Stomach (tissue), 9 donors: ENCODE results near the gene CASQ1. TPM values are rescaled to one million over a fixed set of nuclear protein-coding genes. Genes with fewer than 3 reads are reported as not detected.

Experiments
- DNase-seq, 2 donors: peaks; one replicate each; pipeline versions ENCODE4 v3.0.0 to v3.0.0-alpha.2; 2013 to 2019
- H3K27ac ChIP-seq, 5 donors: fragments of 200-600 bp in 4 of 5; sonication (generic) in 4 of 5; one replicate each; pipeline ENCODE4 v1.5.1; 2013 to 2019; ENCODE audit warnings: mild to moderate bottlenecking in 1 of 5, moderate library complexity in 1 of 5
- H3K27me3 ChIP-seq, 3 donors: fragments of 200-600 bp; sonication (generic); one replicate each; pipeline ENCODE4 v1.5.1; 2017 to 2019; ENCODE audit warnings: mixed run types in 1 of 3
- H3K36me3 ChIP-seq, 4 donors: fragments of 200-600 bp; sonication (generic); 1 replicate in 3 of 4; 2 replicates in 1 of 4; pipeline ENCODE4 v1.5.1; 2016 to 2019
- H3K4me1 ChIP-seq, 4 donors: fragments of 200-600 bp; sonication (generic); one replicate each; pipeline ENCODE4 v1.5.1; 2016 to 2019
- H3K4me3 ChIP-seq, 4 donors: fragments of 200-600 bp; sonication (generic) in 3 of 4; one replicate each; pipeline ENCODE4 v1.5.1; 2016 to 2019; ENCODE audit warnings: mild to moderate bottlenecking in 1 of 4
- H3K9me3 ChIP-seq, 4 donors: fragments of 200-600 bp; sonication (generic); one replicate each; pipeline ENCODE4 v1.5.1; 2016 to 2019
- EP300 ChIP-seq: sonication (generic); formaldehyde crosslinking; IDR thresholded peaks from one replicate; pipeline ENCODE4 v1.6.1; 2017; ENCODE audit warnings: antibody characterized with exemption
- POLR2A ChIP-seq, 4 donors: fragments of 450-650 bp; IDR thresholded peaks; one replicate each; pipeline ENCODE4 v1.6.1; 2016; ENCODE audit warnings: antibody characterized with exemption in 4 of 4, control low read depth in 2 of 4, mild to moderate bottlenecking in 1 of 4, moderate library complexity in 1 of 4
- POLR2AphosphoS5 ChIP-seq, 3 donors: sonication (generic); formaldehyde crosslinking; IDR thresholded peaks; one replicate each; pipeline ENCODE4 v1.6.1; 2016; ENCODE audit warnings: antibody characterized with exemption in 3 of 3
- WGBS, 5 donors: extraction: QIAGEN DNeasy Blood & Tissue Kit in 3 of 5; methylation state at CpG; one replicate each; pipeline versions ENCODE4 v1.1.5 to v1.1.7; 2013 to 2018; 5-methylcytosine and 5-hydroxymethylcytosine counted together
- intact Hi-C: fragments of 100-400 bp; cut with DNase I; formaldehyde crosslinking; loops from one replicate; pipeline ENCODE4 v1.15.1; 2023; ENCODE audit warnings: low total_unique reads
- polyA plus RNA-seq, 3 donors: library from polyadenylated mRNA; stranded (reverse); fragments of 200-250 nt; gene quantifications; one replicate each; pipeline ENCODE4 v1.2.3, GENCODE V29; 2013
- total RNA-seq, 5 donors: library from RNA; depleted of rRNA; stranded (reverse); fragments of >200 nt; gene quantifications; one replicate each; pipeline versions ENCODE4 v1.1.0 to v1.2.3, GENCODE V29; 2014 to 2016
- TF ChIP-seq, protein P1 (sequence below), 7 experiments: fragments of 450-650 bp in 4 of 7; fragments of 200-600 bp in 3 of 7; sonication (generic) in 3 of 7; IDR thresholded peaks; one replicate each; pipeline ENCODE4 v1.5.1; 2016 to 2019; ENCODE audit warnings: antibody characterized with exemption in 7 of 7, control low read depth in 2 of 7, mild to moderate bottlenecking in 1 of 7
- donor health status: healthy with polysubstance abuse.
- donor health status: Bipolar disorder and iron deficiency.
- donor health status: healthy.

The CASQ1 gene
- total and polyA plus RNA-seq, 8 donors: 0.48 to 0.61 (median 0.55) TPM; not detected in 5

DNA sequence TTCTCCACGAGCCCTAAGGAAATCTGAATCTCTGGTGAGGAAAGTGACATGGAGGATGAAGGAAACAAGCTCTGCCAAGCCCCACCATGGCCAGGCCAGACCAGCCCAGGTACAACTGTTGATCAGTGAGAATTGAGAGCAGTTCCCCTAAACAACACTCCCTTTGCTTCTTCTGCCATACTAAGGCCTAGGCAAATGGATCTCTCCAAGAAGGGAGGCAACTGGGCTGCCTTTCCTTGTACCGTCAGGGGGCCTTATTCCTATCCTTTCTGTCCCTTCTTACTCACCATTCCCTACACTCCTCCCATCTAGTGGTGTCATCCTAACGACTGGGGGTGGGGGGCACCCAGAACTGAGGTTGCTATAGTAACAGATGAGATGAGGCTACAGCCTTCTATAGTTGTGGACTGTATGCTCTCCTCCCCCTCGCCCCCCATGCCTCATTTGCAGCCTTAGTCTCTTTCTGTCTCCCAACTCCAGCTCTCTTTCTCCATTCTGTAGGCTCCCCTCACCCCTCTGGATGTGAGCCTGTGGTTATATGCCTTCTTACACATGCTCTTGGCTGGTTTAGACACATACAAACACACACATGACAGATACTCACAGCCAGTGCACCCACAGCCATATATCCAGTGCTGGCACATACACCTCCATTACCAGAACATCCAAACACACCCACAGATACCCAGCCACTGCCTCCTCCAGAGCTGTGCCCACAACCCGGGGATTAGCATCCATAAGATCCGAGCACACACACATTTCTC, 18.4 kb downstream of the CASQ1 start:
- peaks cover 37 to 69% (median 65%) of the 10 kb centered on the region in 4 donors for H3K4me1 ChIP-seq
- TF ChIP-seq POLR2A (IDR thresholded peaks at IDR 0.05) (no peak), POLR2AphosphoS5 (IDR thresholded peaks at IDR 0.05) (no peak), EP300 (no peak)
- TF ChIP-seq, protein P1, sequence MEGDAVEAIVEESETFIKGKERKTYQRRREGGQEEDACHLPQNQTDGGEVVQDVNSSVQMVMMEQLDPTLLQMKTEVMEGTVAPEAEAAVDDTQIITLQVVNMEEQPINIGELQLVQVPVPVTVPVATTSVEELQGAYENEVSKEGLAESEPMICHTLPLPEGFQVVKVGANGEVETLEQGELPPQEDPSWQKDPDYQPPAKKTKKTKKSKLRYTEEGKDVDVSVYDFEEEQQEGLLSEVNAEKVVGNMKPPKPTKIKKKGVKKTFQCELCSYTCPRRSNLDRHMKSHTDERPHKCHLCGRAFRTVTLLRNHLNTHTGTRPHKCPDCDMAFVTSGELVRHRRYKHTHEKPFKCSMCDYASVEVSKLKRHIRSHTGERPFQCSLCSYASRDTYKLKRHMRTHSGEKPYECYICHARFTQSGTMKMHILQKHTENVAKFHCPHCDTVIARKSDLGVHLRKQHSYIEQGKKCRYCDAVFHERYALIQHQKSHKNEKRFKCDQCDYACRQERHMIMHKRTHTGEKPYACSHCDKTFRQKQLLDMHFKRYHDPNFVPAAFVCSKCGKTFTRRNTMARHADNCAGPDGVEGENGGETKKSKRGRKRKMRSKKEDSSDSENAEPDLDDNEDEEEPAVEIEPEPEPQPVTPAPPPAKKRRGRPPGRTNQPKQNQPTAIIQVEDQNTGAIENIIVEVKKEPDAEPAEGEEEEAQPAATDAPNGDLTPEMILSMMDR (IDR thresholded peaks at IDR 0.05): no peak
- H3K27ac ChIP-seq: peak overlapping the region in 4 of 5 donors; percentile 93 to 95 (median 94)
- peaks cover 33 to 63% (median 52%) of the 10 kb centered on the region in 4 donors for H3K36me3 ChIP-seq
- no peaks in the 10 kb centered on the region for H3K27me3 ChIP-seq
- no peaks in the 10 kb centered on the region for H3K9me3 ChIP-seq
- 66 to 76% (median 70%) methylated on average over 6 of the region's 6 CpGs for WGBS, 5 donors
- intact Hi-C loops: no loop called here
- no peak overlapping the region for H3K4me3 ChIP-seq
- no peak for DNase-seq

DNA sequence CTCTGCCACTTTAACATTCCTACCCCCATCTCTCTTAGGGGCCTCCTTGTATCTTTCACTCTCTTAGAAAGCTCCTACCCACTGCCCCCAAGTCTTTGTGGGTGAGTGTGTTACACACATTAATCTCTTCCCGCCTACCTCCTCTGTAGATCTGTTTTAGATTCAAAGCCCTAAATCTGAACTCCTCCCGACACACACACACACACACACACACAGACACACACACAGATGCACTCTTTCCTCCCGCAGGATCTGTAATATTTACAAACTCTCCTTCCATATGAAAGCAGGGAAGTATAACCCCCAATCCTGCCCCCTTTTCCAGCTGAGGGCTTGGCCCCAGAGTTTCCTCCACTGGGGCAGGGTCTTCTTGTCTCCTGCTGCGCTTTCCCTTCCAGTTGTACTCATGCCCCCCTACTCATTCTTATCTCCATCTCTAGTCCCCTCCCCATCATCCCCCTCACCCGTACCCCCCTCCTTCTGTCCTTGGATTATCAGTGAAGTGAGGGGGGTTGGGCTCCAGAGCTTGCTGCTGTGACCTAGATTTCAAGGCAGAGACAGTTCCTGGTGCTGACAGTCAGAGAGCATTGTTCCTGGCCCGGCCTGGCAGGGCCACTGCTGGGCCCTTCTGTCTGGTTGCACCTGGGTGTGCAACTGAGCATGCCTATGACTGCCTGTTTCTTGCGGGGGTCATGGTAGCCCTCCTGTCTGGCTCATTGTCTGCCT, 19.1 kb downstream of the CASQ1 start:
- Histone ChIP-seq H3K36me3 (peaks cover 41 to 71% (median 60%) of the 10 kb centered on the region in 4 donors), H3K4me1 (peaks cover 31 to 65% (median 60%) of the 10 kb centered on the region in 4 donors), H3K9me3 (no peaks in the 10 kb centered on the region), H3K4me3 (no peak overlapping the region), H3K27ac (peak overlapping the region in 3 of 5 donors; percentile 93 to 94 (median 94)), H3K27me3 (no peaks in the 10 kb centered on the region)
- peak in 1 of 2 donors; percentile 48 for DNase-seq
- intact Hi-C loops: no loop called here
- TF ChIP-seq, protein P1 (IDR thresholded peaks at IDR 0.05): no peak
- TF ChIP-seq EP300: no peak
- TF ChIP-seq POLR2AphosphoS5 (IDR thresholded peaks at IDR 0.05): no peak
- no peak for TF ChIP-seq POLR2A (IDR thresholded peaks at IDR 0.05)
- WGBS, 5 donors: 46 to 61% (median 49%) methylated on average over 7 of the region's 7 CpGs

DNA sequence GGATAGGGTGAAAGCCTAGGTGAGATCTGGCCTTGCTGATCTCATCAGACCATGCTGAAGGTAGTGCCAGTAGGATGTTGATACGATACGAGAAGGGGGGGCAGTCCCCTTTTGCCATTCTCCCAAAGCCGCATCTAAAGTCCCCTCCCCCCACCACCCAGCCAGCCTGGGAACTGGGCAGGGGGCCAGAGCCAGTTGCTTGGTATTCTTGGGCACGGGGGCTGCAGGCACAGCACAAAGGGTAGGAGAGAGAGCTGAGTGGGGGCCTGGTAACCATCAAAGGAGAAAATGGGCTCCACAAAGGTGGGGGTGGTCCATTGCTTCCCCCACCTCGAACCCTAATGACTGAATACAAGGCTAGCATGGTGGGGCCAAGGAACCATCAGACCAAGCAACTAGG, 20.2 kb downstream of the CASQ1 start:
- 47 to 69% (median 58%) methylated on average over 5 of the region's 5 CpGs for WGBS, 5 donors
- intact Hi-C loops: no loop called here
- H3K36me3 ChIP-seq: peaks cover 52 to 82% (median 71%) of the 10 kb centered on the region in 4 donors
- no peak overlapping the region for H3K4me3 ChIP-seq
- peak in 1 of 2 donors; percentile 44 for DNase-seq
- H3K9me3 ChIP-seq: no peaks in the 10 kb centered on the region
- peaks cover 25 to 59% (median 53%) of the 10 kb centered on the region in 4 donors for H3K4me1 ChIP-seq
- TF ChIP-seq POLR2A (IDR thresholded peaks at IDR 0.05) (no peak), POLR2AphosphoS5 (IDR thresholded peaks at IDR 0.05) (no peak), EP300 (no peak)
- TF ChIP-seq, protein P1 (IDR thresholded peaks at IDR 0.05): no peak
- H3K27me3 ChIP-seq: no peaks in the 10 kb centered on the region
- H3K27ac ChIP-seq: peak overlapping the region in 3 of 5 donors; percentile 17 to 94 (median 94)

DNA sequence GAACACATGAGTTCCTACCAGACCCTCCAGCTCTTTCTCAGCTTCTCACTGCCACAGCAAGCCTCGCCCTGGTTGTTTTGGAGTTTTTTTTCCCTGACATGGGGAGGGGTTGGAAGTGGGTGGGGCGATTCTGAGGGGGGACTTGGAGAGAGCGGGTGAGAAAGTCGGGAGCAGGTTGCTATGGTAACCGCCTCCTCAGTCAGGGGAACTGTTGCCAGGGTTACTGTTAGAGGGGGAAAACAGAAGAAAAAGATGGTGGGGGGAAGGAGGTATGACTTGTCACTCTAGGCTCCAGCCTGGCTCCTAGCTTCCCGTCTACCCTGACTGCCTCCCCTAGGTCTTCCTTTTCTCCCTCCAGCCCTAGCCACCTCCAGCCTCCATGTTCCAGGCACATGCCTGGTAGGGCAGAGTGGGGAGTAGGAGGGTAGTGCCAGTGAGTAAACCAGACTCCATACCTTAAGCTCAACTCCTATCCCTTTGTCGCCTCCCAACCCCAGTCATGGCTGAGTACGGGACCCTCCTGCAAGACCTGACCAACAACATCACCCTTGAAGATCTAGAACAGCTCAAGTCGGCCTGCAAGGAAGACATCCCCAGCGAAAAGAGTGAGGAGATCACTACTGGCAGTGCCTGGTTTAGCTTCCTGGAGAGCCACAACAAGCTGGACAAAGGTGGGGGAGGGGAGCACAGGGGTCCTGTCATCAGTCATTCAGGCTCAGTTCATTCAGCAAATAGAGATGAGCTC, 20.8 kb downstream of the CASQ1 start:
- intact Hi-C loops: no loop called here
- WGBS, 5 donors: 76 to 85% (median 83%) methylated on average over 10 of the region's 10 CpGs
- H3K4me1 ChIP-seq: peaks cover 25 to 54% (median 48%) of the 10 kb centered on the region in 4 donors
- DNase-seq: peak in 1 of 2 donors; percentile 48
- H3K9me3 ChIP-seq: no peaks in the 10 kb centered on the region
- no peak for TF ChIP-seq POLR2AphosphoS5 (IDR thresholded peaks at IDR 0.05)
- no peak for TF ChIP-seq POLR2A (IDR thresholded peaks at IDR 0.05)
- no peak for TF ChIP-seq EP300
- TF ChIP-seq, protein P1 (IDR thresholded peaks at IDR 0.05): no peak
- H3K27me3 ChIP-seq: no peaks in the 10 kb centered on the region
- peak overlapping the region in 3 of 5 donors; percentile 17 to 94 (median 94) for H3K27ac ChIP-seq
- peaks cover 58 to 88% (median 77%) of the 10 kb centered on the region in 4 donors for H3K36me3 ChIP-seq
- no peak overlapping the region for H3K4me3 ChIP-seq
